ENCODE data around the gene SOHLH2. TPM values are rescaled to one million over a fixed set of nuclear protein-coding genes. Genes with fewer than 3 reads are reported as not detected.

The SOHLH2 gene
- total RNA-seq, 1 experiment from 2014 or later: 1.6 TPM

GRCh38 chr13:36154567-36155291 lies 59.6 kb downstream of the SOHLH2 start:
- CTCF ChIA-PET: no interaction called here
- intact Hi-C loops (cut with micrococcal nuclease; ENCODE audit: unreplicated experiment): no loop called here
- no peaks in the 10 kb centered on the region for H3K27me3 ChIP-seq (replicated peaks; ENCODE audit: insufficient read depth, low read depth, low read length, poor library complexity)
- no peak for DNase-seq (ENCODE audit: low spot score)
- BruUV-seq (replicated peaks): no TSS peak
- no peak overlapping the region for H3K27ac ChIP-seq (ENCODE audit: low read depth, low read length, poor library complexity, severe bottlenecking)
- no peak overlapping the region for H3K4me3 ChIP-seq (ENCODE audit: low read depth, low read length, poor library complexity, severe bottlenecking)
- POLR2A ChIA-PET (ENCODE audit: low non-redundant PET): interaction anchor here (0.5 kb wide), 1 partner anchor 638 kb away, joined by 5 read pairs; no protein-coding TSS in a partner anchor
- peaks cover 30% of the 10 kb centered on the region for H3K4me1 ChIP-seq (ENCODE audit: insufficient read depth, low read length, poor library complexity, severe bottlenecking)
- peaks cover 8% of the 10 kb centered on the region for H3K9me3 ChIP-seq (ENCODE audit: low read depth, low read length, poor library complexity, severe bottlenecking)
- TF ChIP-seq CTCF (conservative IDR thresholded peaks at IDR 0.05; ENCODE audit: low read depth, low read length): no peak
- TF ChIP-seq EZH2 (IDR thresholded peaks at IDR 0.05; ENCODE audit: borderline replicate concordance, low read depth, low read length, poor library complexity, severe bottlenecking): no peak
- H3K36me3 ChIP-seq (ENCODE audit: insufficient read depth, low read length, poor library complexity, severe bottlenecking): no peaks in the 10 kb centered on the region

GRCh38 chr13:36151591-36151990 lies 62.8 kb downstream of the SOHLH2 start:
- H3K9me3 ChIP-seq (ENCODE audit: low read depth, low read length, poor library complexity, severe bottlenecking): peaks cover 8% of the 10 kb centered on the region
- CTCF ChIA-PET: no interaction called here
- no peak overlapping the region for H3K4me3 ChIP-seq (ENCODE audit: low read depth, low read length, poor library complexity, severe bottlenecking)
- no peaks in the 10 kb centered on the region for H3K27me3 ChIP-seq (replicated peaks; ENCODE audit: insufficient read depth, low read depth, low read length, poor library complexity)
- DNase-seq (ENCODE audit: low spot score): no peak
- H3K27ac ChIP-seq (ENCODE audit: low read depth, low read length, poor library complexity, severe bottlenecking): no peak overlapping the region
- no TSS peak for BruUV-seq (replicated peaks)
- no peaks in the 10 kb centered on the region for H3K36me3 ChIP-seq (ENCODE audit: insufficient read depth, low read length, poor library complexity, severe bottlenecking)
- H3K4me1 ChIP-seq (ENCODE audit: insufficient read depth, low read length, poor library complexity, severe bottlenecking): peaks cover 6% of the 10 kb centered on the region
- POLR2A ChIA-PET (ENCODE audit: low non-redundant PET): no interaction called here
- intact Hi-C loops (cut with micrococcal nuclease; ENCODE audit: unreplicated experiment): no loop called here
- TF ChIP-seq CTCF (conservative IDR thresholded peaks at IDR 0.05; ENCODE audit: low read depth, low read length) (no peak), EZH2 (IDR thresholded peaks at IDR 0.05; ENCODE audit: borderline replicate concordance, low read depth, low read length, poor library complexity, severe bottlenecking) (no peak)

- ChIA-PET CTCF (no interaction called here), POLR2A (ENCODE audit: low non-redundant PET) (no interaction called here)
- intact Hi-C loops (cut with micrococcal nuclease; ENCODE audit: unreplicated experiment): no loop called here
- no peak overlapping the region for H3K27ac ChIP-seq (ENCODE audit: low read depth, low read length, poor library complexity, severe bottlenecking)
- no peak for TF ChIP-seq CTCF (conservative IDR thresholded peaks at IDR 0.05; ENCODE audit: low read depth, low read length)
- TF ChIP-seq EZH2 (IDR thresholded peaks at IDR 0.05; ENCODE audit: borderline replicate concordance, low read depth, low read length, poor library complexity, severe bottlenecking): no peak
- no TSS peak for BruUV-seq (replicated peaks)
- no peaks in the 10 kb centered on the region for H3K36me3 ChIP-seq (ENCODE audit: insufficient read depth, low read length, poor library complexity, severe bottlenecking)
- H3K27me3 ChIP-seq (replicated peaks; ENCODE audit: insufficient read depth, low read depth, low read length, poor library complexity): no peaks in the 10 kb centered on the region
- DNase-seq (ENCODE audit: low spot score): no peak
- peaks cover 8% of the 10 kb centered on the region for H3K9me3 ChIP-seq (ENCODE audit: low read depth, low read length, poor library complexity, severe bottlenecking)
- no peak overlapping the region for H3K4me3 ChIP-seq (ENCODE audit: low read depth, low read length, poor library complexity, severe bottlenecking)
- H3K4me1 ChIP-seq (ENCODE audit: insufficient read depth, low read length, poor library complexity, severe bottlenecking): no peaks in the 10 kb centered on the region
Measured at GRCh38 chr13:36148446-36148845, 65.9 kb downstream of the SOHLH2 start.
